ENCODE data around the gene SSBP4. TPM values are rescaled to one million over a fixed set of nuclear protein-coding genes. Genes with fewer than 3 reads are reported as not detected.

SSBP4 gene
- total RNA-seq, 1 experiment from 2014 or later, result 51.2 TPM

DNA sequence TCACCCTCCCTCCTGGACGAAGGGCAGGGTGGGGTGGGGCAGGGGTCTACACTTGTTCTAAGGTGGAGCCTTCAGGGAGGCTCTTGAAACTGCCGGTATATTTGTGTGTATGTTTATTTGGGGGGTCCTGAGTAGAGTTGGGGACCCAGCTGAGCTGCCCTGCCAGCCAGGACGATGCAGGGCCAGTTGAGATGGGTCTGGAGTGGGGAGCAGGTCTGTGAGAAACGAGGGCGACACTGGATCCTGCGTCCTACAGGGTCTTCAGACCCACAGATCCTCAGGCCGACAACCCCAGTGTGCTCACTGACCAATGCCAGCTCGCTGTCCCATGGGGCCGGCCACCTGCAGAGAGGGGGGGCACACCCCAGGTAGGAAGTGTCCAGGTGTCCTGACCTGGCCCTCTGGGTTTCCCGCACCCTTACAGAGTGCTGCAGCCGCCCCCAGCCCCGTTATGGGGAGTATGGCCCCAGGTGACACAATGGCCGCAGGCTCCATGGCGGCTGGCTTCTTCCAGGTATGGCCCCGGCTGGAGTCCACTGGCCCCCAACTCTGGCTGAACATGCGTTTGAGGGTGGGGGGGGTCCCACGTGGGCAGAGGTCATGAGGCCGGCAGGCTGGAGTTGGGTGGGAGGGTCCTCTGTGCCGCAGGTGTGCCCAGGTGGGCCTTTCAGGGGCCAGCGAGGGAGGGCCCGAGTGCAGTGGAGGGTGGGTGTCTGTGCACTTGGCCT, 11.4 kb downstream of the SSBP4 start (continued):
- no peak for TF ChIP-seq E2F4 (CRISPR knock-in tag; IDR thresholded peaks at IDR 0.05; ENCODE audit: borderline replicate concordance, low read depth)
- no peak for TF ChIP-seq PRDM15 (CRISPR knock-in tag; IDR thresholded peaks at IDR 0.05)
- no peak for TF ChIP-seq NFE2L1 (CRISPR knock-in tag; IDR thresholded peaks at IDR 0.05)
- TF ChIP-seq ELF4 (CRISPR knock-in tag; IDR thresholded peaks at IDR 0.05; ENCODE audit: low read depth), result no peak
- no peak for TF ChIP-seq ZNF121 (CRISPR knock-in tag; IDR thresholded peaks at IDR 0.05)
- TF ChIP-seq, protein P1, sequence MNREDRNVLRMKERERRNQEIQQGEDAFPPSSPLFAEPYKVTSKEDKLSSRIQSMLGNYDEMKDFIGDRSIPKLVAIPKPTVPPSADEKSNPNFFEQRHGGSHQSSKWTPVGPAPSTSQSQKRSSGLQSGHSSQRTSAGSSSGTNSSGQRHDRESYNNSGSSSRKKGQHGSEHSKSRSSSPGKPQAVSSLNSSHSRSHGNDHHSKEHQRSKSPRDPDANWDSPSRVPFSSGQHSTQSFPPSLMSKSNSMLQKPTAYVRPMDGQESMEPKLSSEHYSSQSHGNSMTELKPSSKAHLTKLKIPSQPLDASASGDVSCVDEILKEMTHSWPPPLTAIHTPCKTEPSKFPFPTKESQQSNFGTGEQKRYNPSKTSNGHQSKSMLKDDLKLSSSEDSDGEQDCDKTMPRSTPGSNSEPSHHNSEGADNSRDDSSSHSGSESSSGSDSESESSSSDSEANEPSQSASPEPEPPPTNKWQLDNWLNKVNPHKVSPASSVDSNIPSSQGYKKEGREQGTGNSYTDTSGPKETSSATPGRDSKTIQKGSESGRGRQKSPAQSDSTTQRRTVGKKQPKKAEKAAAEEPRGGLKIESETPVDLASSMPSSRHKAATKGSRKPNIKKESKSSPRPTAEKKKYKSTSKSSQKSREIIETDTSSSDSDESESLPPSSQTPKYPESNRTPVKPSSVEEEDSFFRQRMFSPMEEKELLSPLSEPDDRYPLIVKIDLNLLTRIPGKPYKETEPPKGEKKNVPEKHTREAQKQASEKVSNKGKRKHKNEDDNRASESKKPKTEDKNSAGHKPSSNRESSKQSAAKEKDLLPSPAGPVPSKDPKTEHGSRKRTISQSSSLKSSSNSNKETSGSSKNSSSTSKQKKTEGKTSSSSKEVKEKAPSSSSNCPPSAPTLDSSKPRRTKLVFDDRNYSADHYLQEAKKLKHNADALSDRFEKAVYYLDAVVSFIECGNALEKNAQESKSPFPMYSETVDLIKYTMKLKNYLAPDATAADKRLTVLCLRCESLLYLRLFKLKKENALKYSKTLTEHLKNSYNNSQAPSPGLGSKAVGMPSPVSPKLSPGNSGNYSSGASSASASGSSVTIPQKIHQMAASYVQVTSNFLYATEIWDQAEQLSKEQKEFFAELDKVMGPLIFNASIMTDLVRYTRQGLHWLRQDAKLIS (CRISPR knock-in tag; IDR thresholded peaks at IDR 0.05; ENCODE audit: borderline replicate concordance), result no peak
- no peak for TF ChIP-seq NFYB (CRISPR knock-in tag; conservative IDR thresholded peaks at IDR 0.05; ENCODE audit: low read depth)
- TF ChIP-seq, protein P2, sequence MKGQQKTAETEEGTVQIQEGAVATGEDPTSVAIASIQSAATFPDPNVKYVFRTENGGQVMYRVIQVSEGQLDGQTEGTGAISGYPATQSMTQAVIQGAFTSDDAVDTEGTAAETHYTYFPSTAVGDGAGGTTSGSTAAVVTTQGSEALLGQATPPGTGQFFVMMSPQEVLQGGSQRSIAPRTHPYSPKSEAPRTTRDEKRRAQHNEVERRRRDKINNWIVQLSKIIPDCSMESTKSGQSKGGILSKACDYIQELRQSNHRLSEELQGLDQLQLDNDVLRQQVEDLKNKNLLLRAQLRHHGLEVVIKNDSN (CRISPR knock-in tag; IDR thresholded peaks at IDR 0.05), result no peak
- TF ChIP-seq, protein P3, sequence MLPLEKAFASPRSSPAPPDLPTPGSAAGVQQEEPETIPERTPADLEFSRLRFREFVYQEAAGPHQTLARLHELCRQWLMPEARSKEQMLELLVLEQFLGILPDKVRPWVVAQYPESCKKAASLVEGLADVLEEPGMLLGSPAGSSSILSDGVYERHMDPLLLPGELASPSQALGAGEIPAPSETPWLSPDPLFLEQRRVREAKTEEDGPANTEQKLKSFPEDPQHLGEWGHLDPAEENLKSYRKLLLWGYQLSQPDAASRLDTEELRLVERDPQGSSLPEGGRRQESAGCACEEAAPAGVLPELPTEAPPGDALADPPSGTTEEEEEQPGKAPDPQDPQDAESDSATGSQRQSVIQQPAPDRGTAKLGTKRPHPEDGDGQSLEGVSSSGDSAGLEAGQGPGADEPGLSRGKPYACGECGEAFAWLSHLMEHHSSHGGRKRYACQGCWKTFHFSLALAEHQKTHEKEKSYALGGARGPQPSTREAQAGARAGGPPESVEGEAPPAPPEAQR (CRISPR knock-in tag; IDR thresholded peaks at IDR 0.05), result no peak
- TF ChIP-seq, protein P4, sequence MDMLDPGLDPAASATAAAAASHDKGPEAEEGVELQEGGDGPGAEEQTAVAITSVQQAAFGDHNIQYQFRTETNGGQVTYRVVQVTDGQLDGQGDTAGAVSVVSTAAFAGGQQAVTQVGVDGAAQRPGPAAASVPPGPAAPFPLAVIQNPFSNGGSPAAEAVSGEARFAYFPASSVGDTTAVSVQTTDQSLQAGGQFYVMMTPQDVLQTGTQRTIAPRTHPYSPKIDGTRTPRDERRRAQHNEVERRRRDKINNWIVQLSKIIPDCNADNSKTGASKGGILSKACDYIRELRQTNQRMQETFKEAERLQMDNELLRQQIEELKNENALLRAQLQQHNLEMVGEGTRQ (CRISPR knock-in tag; IDR thresholded peaks at IDR 0.05), result no peak

DNA sequence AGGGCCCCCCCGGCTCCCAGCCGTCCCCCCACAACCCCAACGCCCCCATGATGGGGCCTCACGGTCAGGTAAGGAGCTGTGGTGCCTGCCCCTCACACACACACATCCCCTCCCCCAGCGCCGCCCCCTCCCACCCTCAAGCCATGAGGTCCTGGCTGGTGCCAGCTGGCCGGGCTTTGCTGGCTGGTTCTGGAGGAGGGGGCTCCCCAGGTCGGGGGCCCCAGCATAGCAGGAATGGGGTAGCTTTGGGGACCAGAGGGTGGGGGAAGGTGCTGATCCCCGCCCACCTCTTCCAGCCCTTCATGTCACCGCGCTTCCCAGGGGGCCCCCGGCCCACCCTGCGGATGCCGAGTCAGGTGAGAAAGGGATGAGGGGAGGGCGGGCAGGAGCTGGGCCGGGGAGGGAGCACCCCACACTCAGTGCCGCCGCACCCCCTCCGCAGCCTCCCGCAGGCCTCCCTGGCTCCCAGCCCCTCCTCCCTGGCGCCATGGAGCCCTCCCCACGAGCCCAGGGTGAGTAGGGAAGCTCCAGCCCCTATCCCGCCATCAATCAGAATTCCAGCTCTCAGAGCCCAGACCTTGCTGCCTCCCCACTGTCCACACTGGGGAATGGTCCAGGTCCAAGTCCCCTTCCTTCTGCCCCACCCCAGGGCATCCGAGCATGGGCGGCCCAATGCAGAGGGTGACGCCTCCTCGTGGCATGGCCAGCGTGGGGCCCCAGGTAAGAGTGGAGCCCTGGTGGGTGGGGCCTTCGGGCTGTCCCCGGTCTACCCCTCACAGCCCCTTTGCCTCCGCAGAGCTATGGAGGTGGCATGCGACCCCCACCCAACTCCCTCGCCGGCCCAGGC, 12.4 kb downstream of the SSBP4 start:
- no peaks in the 10 kb centered on the region for H3K9me3 Mint-ChIP-seq
- ChIA-PET POLR2A (interaction anchor here (0.6 to 0.9 kb wide), 3 partner anchors 14 to 564 kb away, joined by 3 read pairs; partner anchors contain the start of gene GDF15), CTCF (interaction anchor here (0.6 to 1.4 kb wide), 9 partner anchors 8 to 152 kb away, joined by 3 to 6 read pairs (median 3); no protein-coding TSS in a partner anchor)
- H3K27me3 Mint-ChIP-seq (ENCODE audit: low read depth), result no peaks in the 10 kb centered on the region
- H3K4me1 Mint-ChIP-seq, result peaks cover 26% of the 10 kb centered on the region
- no peak overlapping the region for H3K27ac Mint-ChIP-seq
- ATAC-seq, result no peak
- TF ChIP-seq SP1 (CRISPR knock-in tag; conservative IDR thresholded peaks at IDR 0.05), result no peak
- TF ChIP-seq FOXP1 (CRISPR knock-in tag; IDR thresholded peaks at IDR 0.05; ENCODE audit: borderline replicate concordance), result 0 out of 2 replicates have a peak, but pooled peaks have one; percentile 32
- peak overlapping the region; percentile 54 for H3K4me3 Mint-ChIP-seq
- no peak for DNase-seq (ENCODE audit: low spot score)
- peaks cover 3% of the 10 kb centered on the region for H3K36me3 Mint-ChIP-seq

Data from WTC11 (cell line).